HepG2 (cell line): ENCODE results near the gene LPIN3. TPM values are rescaled to one million over a fixed set of nuclear protein-coding genes. Genes with fewer than 3 reads are reported as not detected.

ENCODE experiments used
- ATAC-seq: fragments of 200-7000 bp; cut with Tn5 transposase; 3 replicates; pipeline ENCODE4 v1.9.1; 2020; ENCODE audit warnings: mild to moderate bottlenecking, moderate library complexity
- BruUV-seq: library from RNA; stranded (reverse); fragments of 400-500 nt; replicated peaks from 2 replicates; lab custom pipeline; 2021; lab: Mats Ljungman, UMichigan
- CTCF ChIA-PET: fragments of 300-600 bp; formaldehyde crosslinking; extraction: SDS; loops from one replicate; lab custom pipeline; 2021; ENCODE audit warnings: low total read pairs, inconsistent platforms, low intra/inter-chr PET ratio; lab: Yijun Ruan, JAX
- POLR2A ChIA-PET: fragments of 350-600 bp; sonication (Branson Sonifier 250); formaldehyde crosslinking; loops from one replicate; lab custom pipeline; 2020; ENCODE audit warnings: antibody characterized with exemption, inconsistent platforms; lab: Yijun Ruan, JAX
- DNase-seq: peaks from one replicate; pipeline ENCODE4 v3.0.0-alpha.2; 2015; ENCODE audit warnings: low spot score
- FAIRE-seq: peaks from 3 replicates; lab custom pipeline; 2011; peaks lifted over from hg19 to GRCh38; lab: Jason Lieb, UNC
- H2AFZ ChIP-seq: one replicate; pipeline ENCODE4 v1.6.1; 2011; ENCODE audit warnings: low read length, inconsistent platforms
- H3K27ac ChIP-seq: fragments of 300-600 bp; 3 replicates; pipeline ENCODE4 v1.8.0; 2011; ENCODE audit warnings: mixed run types, mild to moderate bottlenecking, mixed read lengths, low read length, inconsistent platforms; ENCODE audit not compliant: insufficient read depth; ENCODE audit errors: extremely low read length
- H3K27me3 ChIP-seq, 2 experiments: fragments of 200-600 bp in 1 of 2; 2 replicates in 1 of 2; 3 replicates in 1 of 2; pipeline versions ENCODE4 v1.6.0 to v1.8.0; 2011; ENCODE audit warnings: low read length in 2 of 2, mild to moderate bottlenecking in 2 of 2, moderate library complexity in 2 of 2, inconsistent platforms in 1 of 2; ENCODE audit not compliant: insufficient read depth in 2 of 2, control insufficient read depth in 1 of 2
- H3K36me3 ChIP-seq, 2 experiments: fragments of 200-600 bp in 1 of 2; replicated peaks in 1 of 2; 2 replicates in 1 of 2; 3 replicates in 1 of 2; pipeline versions ENCODE4 v1.5.1 to v1.8.0; 2011; ENCODE audit warnings: low read length in 2 of 2, inconsistent platforms in 1 of 2; ENCODE audit not compliant: insufficient read depth in 2 of 2, control insufficient read depth in 1 of 2
- H3K4me1 ChIP-seq: 2 replicates; pipeline ENCODE4 v1.5.1; 2012; ENCODE audit warnings: low read length, inconsistent platforms; ENCODE audit not compliant: insufficient read depth
- H3K4me2 ChIP-seq: 2 replicates; pipeline ENCODE4 v1.6.0; 2011; ENCODE audit warnings: low read depth, low read length, inconsistent platforms
- H3K4me3 ChIP-seq, 3 experiments: fragments of 200-600 bp in 1 of 3; sonication (generic), shearing (Covaris generic) in 1 of 3; replicated peaks in 1 of 3; 2 replicates each; pipeline ENCODE4 v1.5.1; 2011 to 2016; ENCODE audit warnings: low read length in 3 of 3, inconsistent platforms in 2 of 3, low read depth in 2 of 3, mild to moderate bottlenecking in 2 of 3, control low read depth in 1 of 3, mixed read lengths in 1 of 3; ENCODE audit not compliant: insufficient read depth in 1 of 3
- H3K79me2 ChIP-seq: one replicate; pipeline ENCODE4 v1.6.1; 2011; ENCODE audit warnings: low read length, inconsistent platforms; ENCODE audit not compliant: insufficient read depth
- H3K9ac ChIP-seq: 2 replicates; pipeline ENCODE4 v1.6.0; 2011; ENCODE audit warnings: mild to moderate bottlenecking, low read depth, low read length, inconsistent platforms; ENCODE audit not compliant: insufficient read depth
- H3K9me3 ChIP-seq: 2 replicates; pipeline ENCODE4 v1.5.1; 2012; ENCODE audit warnings: mild to moderate bottlenecking, low read length
- H4K20me1 ChIP-seq: 2 replicates; pipeline ENCODE4 v1.6.0; 2011; ENCODE audit warnings: inconsistent platforms, mild to moderate bottlenecking, low read length, moderate library complexity; ENCODE audit not compliant: insufficient read depth
- HMGA1 ChIP-seq: sonication (generic); formaldehyde crosslinking; conservative IDR thresholded peaks from 2 replicates; pipeline ENCODE4 v1.4.0; 2020; ENCODE audit warnings: missing genetic modification reagents
- HNF4A ChIP-seq: sonication (generic); formaldehyde crosslinking; IDR thresholded peaks from 2 replicates; pipeline ENCODE4 v1.4.0; 2020; ENCODE audit warnings: missing genetic modification reagents
- KDM3A ChIP-seq: IDR thresholded peaks from 2 replicates; pipeline ENCODE4 v1.6.1; 2018; ENCODE audit warnings: low read depth, missing compliant biosample characterization
- RXRA ChIP-seq: sonication (generic); formaldehyde crosslinking; IDR thresholded peaks from 2 replicates; pipeline ENCODE4 v1.5.1; 2020; ENCODE audit warnings: missing genetic modification reagents
- ZC3H13 ChIP-seq: sonication (generic); formaldehyde crosslinking; IDR thresholded peaks from 2 replicates; pipeline ENCODE4 v1.8.1; 2023; ENCODE audit warnings: mild to moderate bottlenecking, missing genetic modification reagents, moderate library complexity
- ZNF383 ChIP-seq: sonication (generic); formaldehyde crosslinking; IDR thresholded peaks from 2 replicates; pipeline ENCODE4 v1.4.0; 2020; ENCODE audit warnings: missing genetic modification reagents, mild to moderate bottlenecking, borderline replicate concordance
- ZNF572 ChIP-seq: sonication (generic); formaldehyde crosslinking; IDR thresholded peaks from 2 replicates; pipeline ENCODE4 v1.5.1; 2020; ENCODE audit warnings: mild to moderate bottlenecking, missing genetic modification reagents
- WGBS: methylation state at CpG from one replicate; pipeline ENCODE4 v1.1.6; 2017; ENCODE audit warnings: low lambda C conversion rate; 5-methylcytosine and 5-hydroxymethylcytosine counted together
- in situ Hi-C: cut with HindIII; loops from 2 replicates; pipeline ENCODE4 v1.10.0; 2017; ENCODE audit warnings: low pct_unique_long_range_greater_than_20kb; ENCODE audit not compliant: extremely low pct_ligation_motif_present
- intact Hi-C: fragments of 100-400 bp; cut with micrococcal nuclease; formaldehyde crosslinking; loops from one replicate; pipeline ENCODE4 v1.10.0; 2022; ENCODE audit not compliant: unreplicated experiment
- polyA plus RNA-seq, 8 experiments: library from polyadenylated mRNA; depleted of rRNA in 3 of 8; stranded (reverse) in 7 of 8; unstranded in 1 of 8; fragments of >200 nt; fragmentation: Illumina TruSeq in 4 of 8; extraction: Trizol in 4 of 8; gene quantifications; 2 replicates each; pipeline versions ENCODE4 v1.2.1 to v1.2.3, GENCODE V29; 2011 to 2016; ENCODE audit warnings: low read depth in 4 of 8, missing spikeins in 1 of 8, mixed read lengths in 1 of 8; ENCODE audit not compliant: insufficient read depth in 1 of 8
- total RNA-seq, 5 experiments: library from RNA; depleted of rRNA; stranded (reverse); fragments of >200 nt; fragmentation: Illumina TruSeq; extraction: Trizol; gene quantifications; 2 replicates each; pipeline ENCODE4 v1.2.3, GENCODE V29; 2016; ENCODE audit warnings: low read depth in 1 of 5
- TF ChIP-seq, protein P1 (sequence below): sonication (generic); formaldehyde crosslinking; conservative IDR thresholded peaks from 2 replicates; pipeline ENCODE4 v1.4.0; 2020; ENCODE audit warnings: mild to moderate bottlenecking, missing genetic modification reagents, moderate library complexity
- TF ChIP-seq, protein P2 (sequence below): sonication (generic); formaldehyde crosslinking; IDR thresholded peaks from 2 replicates; pipeline ENCODE4 v1.4.0; 2020; ENCODE audit warnings: missing genetic modification reagents, borderline replicate concordance
- TF ChIP-seq, protein P3 (sequence below): sonication (generic); formaldehyde crosslinking; IDR thresholded peaks from 2 replicates; pipeline ENCODE4 v1.4.0; 2020; ENCODE audit warnings: missing genetic modification reagents
- TF ChIP-seq, protein P4 (sequence below): fragments of 450-650 bp; IDR thresholded peaks from 2 replicates; pipeline ENCODE4 v1.6.1; 2017

LPIN3 gene
- total and polyA plus RNA-seq, 2 of the 13 experiments (the other 11 are each of a cell fraction or from before 2014, with no cell fraction given) = 14.2 to 28.6 TPM

GRCh38 chr20:41375846-41376245, 35.2 kb downstream of the LPIN3 start:
- no peaks in the 10 kb centered on the region for H4K20me1 ChIP-seq
- H3K9ac ChIP-seq = no peak overlapping the region
- WGBS = 24% methylated on average over 7 of the region's 9 CpGs
- DNase-seq (no peak), FAIRE-seq (no peak), ATAC-seq (peak; percentile 42)
- H3K36me3 ChIP-seq = no peaks in the 10 kb centered on the region
- 0 out of 2 replicates have a peak overlapping the region, but pooled peaks have one; percentile 28 for H3K4me2 ChIP-seq
- ChIA-PET CTCF (no interaction called here), POLR2A (interaction anchor here (1.5 kb wide), 1 partner anchor 20 kb away, joined by 3 read pairs; no protein-coding TSS in a partner anchor)
- H3K9me3 ChIP-seq = no peaks in the 10 kb centered on the region
- H3K27me3 ChIP-seq = peaks cover 8 to 69% of the 10 kb centered on the region in 2 experiments; a peak in 3 of 5 replicates
- H3K4me1 ChIP-seq = peaks cover 23% of the 10 kb centered on the region
- H2AFZ ChIP-seq = no peak overlapping the region
- BruUV-seq = no TSS peak
- TF ChIP-seq, protein P1, sequence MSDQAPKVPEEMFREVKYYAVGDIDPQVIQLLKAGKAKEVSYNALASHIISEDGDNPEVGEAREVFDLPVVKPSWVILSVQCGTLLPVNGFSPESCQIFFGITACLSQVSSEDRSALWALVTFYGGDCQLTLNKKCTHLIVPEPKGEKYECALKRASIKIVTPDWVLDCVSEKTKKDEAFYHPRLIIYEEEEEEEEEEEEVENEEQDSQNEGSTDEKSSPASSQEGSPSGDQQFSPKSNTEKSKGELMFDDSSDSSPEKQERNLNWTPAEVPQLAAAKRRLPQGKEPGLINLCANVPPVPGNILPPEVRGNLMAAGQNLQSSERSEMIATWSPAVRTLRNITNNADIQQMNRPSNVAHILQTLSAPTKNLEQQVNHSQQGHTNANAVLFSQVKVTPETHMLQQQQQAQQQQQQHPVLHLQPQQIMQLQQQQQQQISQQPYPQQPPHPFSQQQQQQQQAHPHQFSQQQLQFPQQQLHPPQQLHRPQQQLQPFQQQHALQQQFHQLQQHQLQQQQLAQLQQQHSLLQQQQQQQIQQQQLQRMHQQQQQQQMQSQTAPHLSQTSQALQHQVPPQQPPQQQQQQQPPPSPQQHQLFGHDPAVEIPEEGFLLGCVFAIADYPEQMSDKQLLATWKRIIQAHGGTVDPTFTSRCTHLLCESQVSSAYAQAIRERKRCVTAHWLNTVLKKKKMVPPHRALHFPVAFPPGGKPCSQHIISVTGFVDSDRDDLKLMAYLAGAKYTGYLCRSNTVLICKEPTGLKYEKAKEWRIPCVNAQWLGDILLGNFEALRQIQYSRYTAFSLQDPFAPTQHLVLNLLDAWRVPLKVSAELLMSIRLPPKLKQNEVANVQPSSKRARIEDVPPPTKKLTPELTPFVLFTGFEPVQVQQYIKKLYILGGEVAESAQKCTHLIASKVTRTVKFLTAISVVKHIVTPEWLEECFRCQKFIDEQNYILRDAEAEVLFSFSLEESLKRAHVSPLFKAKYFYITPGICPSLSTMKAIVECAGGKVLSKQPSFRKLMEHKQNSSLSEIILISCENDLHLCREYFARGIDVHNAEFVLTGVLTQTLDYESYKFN (CRISPR knock-in tag) = peak; percentile 36; the same call in 1 of the 2 replicates
- TF ChIP-seq RXRA (CRISPR knock-in tag) (peak; percentile 22; the same call in 1 of the 2 replicates), HMGA1 (CRISPR knock-in tag) (no peak), HNF4A (CRISPR knock-in tag) (0 out of 2 replicates have a peak, but pooled peaks have one; percentile 4), ZNF383 (CRISPR knock-in tag) (no peak), KDM3A (CRISPR knock-in tag) (no peak), ZC3H13 (CRISPR knock-in tag) (no peak), ZNF572 (CRISPR knock-in tag) (0 out of 2 replicates have a peak, but pooled peaks have one; percentile 15)
- TF ChIP-seq, protein P2, sequence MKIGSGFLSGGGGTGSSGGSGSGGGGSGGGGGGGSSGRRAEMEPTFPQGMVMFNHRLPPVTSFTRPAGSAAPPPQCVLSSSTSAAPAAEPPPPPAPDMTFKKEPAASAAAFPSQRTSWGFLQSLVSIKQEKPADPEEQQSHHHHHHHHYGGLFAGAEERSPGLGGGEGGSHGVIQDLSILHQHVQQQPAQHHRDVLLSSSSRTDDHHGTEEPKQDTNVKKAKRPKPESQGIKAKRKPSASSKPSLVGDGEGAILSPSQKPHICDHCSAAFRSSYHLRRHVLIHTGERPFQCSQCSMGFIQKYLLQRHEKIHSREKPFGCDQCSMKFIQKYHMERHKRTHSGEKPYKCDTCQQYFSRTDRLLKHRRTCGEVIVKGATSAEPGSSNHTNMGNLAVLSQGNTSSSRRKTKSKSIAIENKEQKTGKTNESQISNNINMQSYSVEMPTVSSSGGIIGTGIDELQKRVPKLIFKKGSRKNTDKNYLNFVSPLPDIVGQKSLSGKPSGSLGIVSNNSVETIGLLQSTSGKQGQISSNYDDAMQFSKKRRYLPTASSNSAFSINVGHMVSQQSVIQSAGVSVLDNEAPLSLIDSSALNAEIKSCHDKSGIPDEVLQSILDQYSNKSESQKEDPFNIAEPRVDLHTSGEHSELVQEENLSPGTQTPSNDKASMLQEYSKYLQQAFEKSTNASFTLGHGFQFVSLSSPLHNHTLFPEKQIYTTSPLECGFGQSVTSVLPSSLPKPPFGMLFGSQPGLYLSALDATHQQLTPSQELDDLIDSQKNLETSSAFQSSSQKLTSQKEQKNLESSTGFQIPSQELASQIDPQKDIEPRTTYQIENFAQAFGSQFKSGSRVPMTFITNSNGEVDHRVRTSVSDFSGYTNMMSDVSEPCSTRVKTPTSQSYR = peak; percentile 35; the same call in 1 of the 2 replicates
- TF ChIP-seq, protein P3, sequence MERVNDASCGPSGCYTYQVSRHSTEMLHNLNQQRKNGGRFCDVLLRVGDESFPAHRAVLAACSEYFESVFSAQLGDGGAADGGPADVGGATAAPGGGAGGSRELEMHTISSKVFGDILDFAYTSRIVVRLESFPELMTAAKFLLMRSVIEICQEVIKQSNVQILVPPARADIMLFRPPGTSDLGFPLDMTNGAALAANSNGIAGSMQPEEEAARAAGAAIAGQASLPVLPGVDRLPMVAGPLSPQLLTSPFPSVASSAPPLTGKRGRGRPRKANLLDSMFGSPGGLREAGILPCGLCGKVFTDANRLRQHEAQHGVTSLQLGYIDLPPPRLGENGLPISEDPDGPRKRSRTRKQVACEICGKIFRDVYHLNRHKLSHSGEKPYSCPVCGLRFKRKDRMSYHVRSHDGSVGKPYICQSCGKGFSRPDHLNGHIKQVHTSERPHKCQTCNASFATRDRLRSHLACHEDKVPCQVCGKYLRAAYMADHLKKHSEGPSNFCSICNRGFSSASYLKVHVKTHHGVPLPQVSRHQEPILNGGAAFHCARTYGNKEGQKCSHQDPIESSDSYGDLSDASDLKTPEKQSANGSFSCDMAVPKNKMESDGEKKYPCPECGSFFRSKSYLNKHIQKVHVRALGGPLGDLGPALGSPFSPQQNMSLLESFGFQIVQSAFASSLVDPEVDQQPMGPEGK (CRISPR knock-in tag) = peak; percentile 41; the same call in 1 of the 2 replicates
- TF ChIP-seq, protein P4, sequence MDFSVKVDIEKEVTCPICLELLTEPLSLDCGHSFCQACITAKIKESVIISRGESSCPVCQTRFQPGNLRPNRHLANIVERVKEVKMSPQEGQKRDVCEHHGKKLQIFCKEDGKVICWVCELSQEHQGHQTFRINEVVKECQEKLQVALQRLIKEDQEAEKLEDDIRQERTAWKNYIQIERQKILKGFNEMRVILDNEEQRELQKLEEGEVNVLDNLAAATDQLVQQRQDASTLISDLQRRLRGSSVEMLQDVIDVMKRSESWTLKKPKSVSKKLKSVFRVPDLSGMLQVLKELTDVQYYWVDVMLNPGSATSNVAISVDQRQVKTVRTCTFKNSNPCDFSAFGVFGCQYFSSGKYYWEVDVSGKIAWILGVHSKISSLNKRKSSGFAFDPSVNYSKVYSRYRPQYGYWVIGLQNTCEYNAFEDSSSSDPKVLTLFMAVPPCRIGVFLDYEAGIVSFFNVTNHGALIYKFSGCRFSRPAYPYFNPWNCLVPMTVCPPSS = no peak
- no peak overlapping the region for H3K27ac ChIP-seq
- intact Hi-C loops (no loop called here), in situ Hi-C loops (no loop called here)
- H3K4me3 ChIP-seq = no peak overlapping the region
- no peaks in the 10 kb centered on the region for H3K79me2 ChIP-seq
